CD14-positive monocyte (primary cell): ENCODE data around the gene LAMA3. TPM values are rescaled to one million over a fixed set of nuclear protein-coding genes. Genes with fewer than 3 reads are reported as not detected.

Experiments
- DNase-seq, 3 donors: peaks; one replicate each; pipeline ENCODE4 v3.0.0-alpha.2; 2011 to 2022
- H2AFZ ChIP-seq: 2 replicates; pipeline ENCODE4 v1.6.0; 2012; ENCODE audit warnings: mild to moderate bottlenecking, low read depth, low read length, inconsistent platforms; ENCODE audit not compliant: insufficient read depth, poor library complexity, severe bottlenecking
- H3K27ac ChIP-seq, 2 donors: 1 replicate in 1 of 2; 2 replicates in 1 of 2; pipeline ENCODE4 v1.5.1; 2012 to 2013; ENCODE audit warnings: low read length in 2 of 2, control low read depth in 1 of 2, inconsistent platforms in 1 of 2, low read depth in 1 of 2, mild to moderate bottlenecking in 1 of 2
- H3K27me3 ChIP-seq, 2 donors: one replicate each; pipeline versions ENCODE4 v1.6.0 to v1.6.1; 2011 to 2013; ENCODE audit warnings: low read length in 2 of 2; ENCODE audit not compliant: control insufficient read depth in 2 of 2, insufficient read depth in 2 of 2
- H3K36me3 ChIP-seq, 2 donors: replicated peaks in 1 of 2; 1 replicate in 1 of 2; 2 replicates in 1 of 2; pipeline versions ENCODE4 v1.5.1 to v1.6.1; 2012 to 2013; ENCODE audit warnings: low read length in 2 of 2, control low read depth in 1 of 2, inconsistent platforms in 1 of 2, mild to moderate bottlenecking in 1 of 2; ENCODE audit not compliant: insufficient read depth in 2 of 2, control insufficient read depth in 1 of 2
- H3K4me1 ChIP-seq, 2 donors: 1 replicate in 1 of 2; 2 replicates in 1 of 2; pipeline versions ENCODE4 v1.5.1 to v1.6.1; 2012 to 2013; ENCODE audit warnings: low read length in 2 of 2, control low read depth in 1 of 2, inconsistent platforms in 1 of 2, mild to moderate bottlenecking in 1 of 2, moderate library complexity in 1 of 2; ENCODE audit not compliant: insufficient read depth in 2 of 2, control insufficient read depth in 1 of 2
- H3K4me2 ChIP-seq: replicated peaks from 2 replicates; pipeline ENCODE3; 2012; ENCODE audit warnings: low read length, moderate library complexity, mild to moderate bottlenecking; ENCODE audit not compliant: poor library complexity, severe bottlenecking; ENCODE audit errors: extremely low read depth
- H3K4me3 ChIP-seq, 3 experiments: fragments of 200-600 bp in 1 of 3; sonication (generic) in 1 of 3; replicated peaks in 1 of 3; 1 replicate in 2 of 3; 2 replicates in 1 of 3; pipeline ENCODE4 v1.5.1; 2011 to 2013; ENCODE audit warnings: low read length in 3 of 3, mild to moderate bottlenecking in 3 of 3, control low read depth in 2 of 3, low read depth in 2 of 3, inconsistent platforms in 1 of 3, moderate library complexity in 1 of 3
- H3K79me2 ChIP-seq: 2 replicates; pipeline ENCODE4 v1.6.0; 2012; ENCODE audit warnings: mild to moderate bottlenecking, control low read depth, inconsistent platforms, low read length, moderate library complexity; ENCODE audit not compliant: insufficient read depth
- H3K9ac ChIP-seq: 2 replicates; pipeline ENCODE4 v1.6.0; 2017; ENCODE audit warnings: low read length, mild to moderate bottlenecking; ENCODE audit not compliant: insufficient read depth, poor library complexity, severe bottlenecking
- H3K9me3 ChIP-seq, 2 donors: replicated peaks in 1 of 2; 1 replicate in 1 of 2; 2 replicates in 1 of 2; pipeline versions ENCODE4 v1.5.1 to v1.6.1; 2012 to 2013; ENCODE audit warnings: low read length in 2 of 2, control low read depth in 1 of 2; ENCODE audit not compliant: control insufficient read depth in 1 of 2, insufficient read depth in 1 of 2
- H4K20me1 ChIP-seq: 2 replicates; pipeline ENCODE4 v1.6.0; 2012; ENCODE audit warnings: mild to moderate bottlenecking, low read length, control low read depth, moderate library complexity; ENCODE audit not compliant: insufficient read depth
- H3K27ac Mint-ChIP-seq, 7 donors: one replicate each; pipeline ENCODE4 v1.8.0; 2020; ENCODE audit warnings: mild to moderate bottlenecking in 7 of 7, mixed read lengths in 7 of 7, moderate library complexity in 6 of 7, inconsistent platforms in 2 of 7
- H3K27me3 Mint-ChIP-seq, 3 donors: one replicate each; pipeline ENCODE4 v1.8.0; 2021 to 2022; ENCODE audit warnings: low read depth in 3 of 3, mild to moderate bottlenecking in 3 of 3, mixed read lengths in 3 of 3, moderate library complexity in 3 of 3, inconsistent platforms in 1 of 3
- H3K36me3 Mint-ChIP-seq, 2 donors: one replicate each; pipeline ENCODE4 v1.8.0; 2020; ENCODE audit warnings: mixed read lengths in 2 of 2, inconsistent platforms in 1 of 2, mild to moderate bottlenecking in 1 of 2
- H3K4me1 Mint-ChIP-seq: one replicate; pipeline ENCODE4 v1.8.0; 2020; ENCODE audit warnings: mild to moderate bottlenecking, mixed read lengths
- H3K4me3 Mint-ChIP-seq, 2 donors: one replicate each; pipeline ENCODE4 v1.8.0; 2020; ENCODE audit warnings: mild to moderate bottlenecking in 2 of 2, mixed read lengths in 2 of 2, moderate library complexity in 1 of 2
- H3K9me3 Mint-ChIP-seq, 7 donors: one replicate each; pipeline ENCODE4 v1.8.0; 2020 to 2022; ENCODE audit warnings: mixed read lengths in 7 of 7, mild to moderate bottlenecking in 6 of 7, moderate library complexity in 6 of 7, inconsistent platforms in 2 of 7
- WGBS: methylation state at CpG from one replicate; pipeline ENCODE4 v1.1.5; 2013; ENCODE audit warnings: missing lambda C conversion rate; ENCODE audit not compliant: insufficient coverage; 5-methylcytosine and 5-hydroxymethylcytosine counted together
- intact Hi-C, 2 donors: fragments of 100-400 bp; cut with micrococcal nuclease; formaldehyde crosslinking; loops; one replicate each; pipeline versions ENCODE4 v1.15.0 to v1.15.1; 2023
- polyA plus RNA-seq, 3 donors: library from polyadenylated mRNA; depleted of rRNA in 1 of 3; unstranded in 2 of 3; stranded (reverse) in 1 of 3; fragments of 300-500 nt in 2 of 3; fragments of >200 nt in 1 of 3; fragmentation: Illumina TruSeq in 2 of 3; gene quantifications; 1 replicate in 2 of 3; 2 replicates in 1 of 3; pipeline ENCODE4 v1.2.3, GENCODE V29; 2012 to 2021
- TF ChIP-seq, protein P1 (sequence below): fragments of 200-600 bp; IDR thresholded peaks from one replicate; pipeline ENCODE4 v1.8.0; 2022; ENCODE audit warnings: antibody characterized with exemption, mild to moderate bottlenecking

The LAMA3 gene
- polyA plus RNA-seq, 3 donors: not detected

DNA sequence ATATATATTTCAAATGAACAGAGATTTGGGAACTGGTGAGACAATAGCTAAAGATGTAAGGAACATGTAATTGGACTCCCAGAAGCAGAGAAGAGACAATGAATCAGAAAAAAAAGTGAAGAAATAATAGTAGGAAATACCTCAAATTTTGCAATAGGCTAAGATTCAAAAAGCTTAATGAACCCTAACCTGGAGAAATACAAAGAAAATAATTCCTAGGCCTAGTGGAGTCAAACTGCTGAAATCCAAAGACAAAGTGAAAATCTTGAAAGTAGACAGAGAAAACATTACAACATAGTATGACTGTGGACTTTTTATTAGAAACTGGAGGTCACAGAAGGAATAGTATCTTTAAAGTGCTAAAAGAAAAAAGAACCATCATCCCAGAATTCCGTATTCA is 76.7 kb downstream of the LAMA3 start:
- no CpG with 5 or more reads among the region's 1 CpG for WGBS
- Mint-ChIP-seq H3K4me3 (no peak overlapping the region), H3K27ac (no peak overlapping the region), H3K27me3 (no peaks in the 10 kb centered on the region), H3K4me1 (no peaks in the 10 kb centered on the region), H3K9me3 (peaks cover 1 to 10% (median 6%) of the 10 kb centered on the region in 7 donors), H3K36me3 (no peaks in the 10 kb centered on the region)
- H2AFZ ChIP-seq: no peak overlapping the region
- no peaks in the 10 kb centered on the region for H3K79me2 ChIP-seq
- no peaks in the 10 kb centered on the region for H3K27me3 ChIP-seq
- no peak overlapping the region for H3K4me3 ChIP-seq
- H3K9ac ChIP-seq: no peak overlapping the region
- no peaks in the 10 kb centered on the region for H3K4me1 ChIP-seq
- TF ChIP-seq, protein P1, sequence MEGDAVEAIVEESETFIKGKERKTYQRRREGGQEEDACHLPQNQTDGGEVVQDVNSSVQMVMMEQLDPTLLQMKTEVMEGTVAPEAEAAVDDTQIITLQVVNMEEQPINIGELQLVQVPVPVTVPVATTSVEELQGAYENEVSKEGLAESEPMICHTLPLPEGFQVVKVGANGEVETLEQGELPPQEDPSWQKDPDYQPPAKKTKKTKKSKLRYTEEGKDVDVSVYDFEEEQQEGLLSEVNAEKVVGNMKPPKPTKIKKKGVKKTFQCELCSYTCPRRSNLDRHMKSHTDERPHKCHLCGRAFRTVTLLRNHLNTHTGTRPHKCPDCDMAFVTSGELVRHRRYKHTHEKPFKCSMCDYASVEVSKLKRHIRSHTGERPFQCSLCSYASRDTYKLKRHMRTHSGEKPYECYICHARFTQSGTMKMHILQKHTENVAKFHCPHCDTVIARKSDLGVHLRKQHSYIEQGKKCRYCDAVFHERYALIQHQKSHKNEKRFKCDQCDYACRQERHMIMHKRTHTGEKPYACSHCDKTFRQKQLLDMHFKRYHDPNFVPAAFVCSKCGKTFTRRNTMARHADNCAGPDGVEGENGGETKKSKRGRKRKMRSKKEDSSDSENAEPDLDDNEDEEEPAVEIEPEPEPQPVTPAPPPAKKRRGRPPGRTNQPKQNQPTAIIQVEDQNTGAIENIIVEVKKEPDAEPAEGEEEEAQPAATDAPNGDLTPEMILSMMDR: no peak
- intact Hi-C loops: no loop called here
- no peak overlapping the region for H3K4me2 ChIP-seq
- H3K36me3 ChIP-seq: no peaks in the 10 kb centered on the region
- H4K20me1 ChIP-seq: no peaks in the 10 kb centered on the region
- no peak overlapping the region for H3K27ac ChIP-seq
- DNase-seq: no peak
- H3K9me3 ChIP-seq: no peaks in the 10 kb centered on the region

DNA sequence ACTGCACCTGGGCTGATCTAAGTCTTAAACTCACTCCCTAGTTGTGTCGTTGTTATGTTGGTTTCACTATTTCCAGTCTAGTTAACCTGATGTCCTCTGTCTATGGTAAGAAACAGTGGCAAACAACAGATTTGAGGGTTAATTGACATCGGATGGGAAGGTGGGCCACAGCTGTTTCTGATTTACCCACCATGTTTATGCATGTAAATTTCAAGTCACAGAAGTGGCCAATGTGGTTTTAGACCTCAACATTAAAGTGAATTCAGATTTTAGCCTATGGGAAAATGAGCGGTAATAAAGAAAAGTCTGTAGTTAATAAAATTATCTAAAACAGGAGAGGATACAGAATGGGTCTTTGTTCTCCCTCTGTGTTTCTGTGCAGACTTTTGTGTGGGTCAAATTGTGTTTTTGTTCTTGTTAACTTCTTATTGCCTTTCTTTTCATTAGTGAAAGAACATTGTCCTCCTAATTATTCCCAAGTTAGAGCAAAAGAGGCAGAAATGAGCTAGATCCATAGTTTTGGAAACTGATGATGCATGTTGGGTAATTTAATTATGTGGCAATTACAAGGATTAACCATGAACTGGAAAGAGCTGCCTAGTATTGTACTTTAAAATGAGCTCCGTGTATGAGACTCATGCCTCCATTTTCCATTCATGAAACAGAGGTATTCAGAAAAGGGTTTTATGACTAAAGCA is 83.2 kb downstream of the LAMA3 start:
- Histone ChIP-seq H3K27ac (no peak overlapping the region), H3K9me3 (no peaks in the 10 kb centered on the region), H3K4me2 (no peak overlapping the region), H3K4me3 (no peak overlapping the region), H3K79me2 (no peaks in the 10 kb centered on the region), H3K9ac (no peak overlapping the region), H4K20me1 (no peaks in the 10 kb centered on the region), H3K4me1 (no peaks in the 10 kb centered on the region), H3K36me3 (no peaks in the 10 kb centered on the region), H3K27me3 (no peaks in the 10 kb centered on the region), H2AFZ (no peak overlapping the region)
- Mint-ChIP-seq H3K4me1 (no peaks in the 10 kb centered on the region), H3K27ac (no peak overlapping the region), H3K36me3 (no peaks in the 10 kb centered on the region), H3K27me3 (peaks cover 0 to 1% (median 0%) of the 10 kb centered on the region in 3 donors), H3K9me3 (peaks cover 0 to 9% (median 5%) of the 10 kb centered on the region in 7 donors), H3K4me3 (no peak overlapping the region)
- no peak for DNase-seq
- intact Hi-C loops: no loop called here
- WGBS: 80% methylated on average over 1 of the region's 4 CpGs
- TF ChIP-seq, protein P1: no peak
